Endothelial cell of umbilical vein (primary cell): ENCODE measurements around the gene DTNA. TPM values are rescaled to one million over a fixed set of nuclear protein-coding genes. Genes with fewer than 3 reads are reported as not detected.

Experiments used
- BruUV-seq: library from RNA; stranded (reverse); fragments of 400-500 nt; replicated peaks from 2 replicates; lab custom pipeline; 2021; lab: Mats Ljungman, UMichigan
- CTCF ChIA-PET: fragments of 300-600, 350-600 bp; sonication (Branson Sonifier 250); formaldehyde crosslinking; loops from one replicate; lab custom pipeline; 2021; ENCODE audit warnings: antibody characterized with exemption, inconsistent platforms; lab: Charles Lee
- POLR2A ChIA-PET: fragments of 300-600, 350-600 bp; sonication (Branson Sonifier 250); formaldehyde crosslinking; loops from one replicate; lab custom pipeline; 2021; ENCODE audit warnings: antibody characterized with exemption, inconsistent platforms; lab: Charles Lee
- DNase-seq: peaks from one replicate; pipeline ENCODE4 v3.0.0-alpha.2; 2011; ENCODE audit warnings: low read depth, low spot score
- FAIRE-seq: peaks from 2 replicates; lab custom pipeline; 2011; peaks lifted over from hg19 to GRCh38; lab: Jason Lieb, UNC
- H2AFZ ChIP-seq: 2 replicates; pipeline ENCODE4 v1.6.0; 2012; ENCODE audit warnings: low read depth, low read length, control low read depth, inconsistent platforms
- H3K27ac ChIP-seq: 2 replicates; pipeline ENCODE4 v1.5.1; 2011; ENCODE audit warnings: low read depth, mild to moderate bottlenecking, control low read depth, low read length, moderate library complexity; ENCODE audit not compliant: insufficient read depth
- H3K27me3 ChIP-seq, 2 experiments: 2 replicates each; pipeline versions ENCODE4 v1.6.0 to v1.6.1; 2011; ENCODE audit warnings: low read length in 2 of 2, mixed read lengths in 1 of 2; ENCODE audit not compliant: control insufficient read depth in 2 of 2, insufficient read depth in 2 of 2
- H3K36me3 ChIP-seq, 2 experiments: 2 replicates in 1 of 2; 3 replicates in 1 of 2; pipeline ENCODE4 v1.5.1; 2011; ENCODE audit warnings: low read length in 2 of 2, mild to moderate bottlenecking in 1 of 2, moderate library complexity in 1 of 2; ENCODE audit not compliant: control insufficient read depth in 2 of 2, insufficient read depth in 2 of 2; ENCODE audit errors: extremely low read depth in 1 of 2
- H3K4me1 ChIP-seq: 3 replicates; pipeline ENCODE4 v1.5.1; 2011; ENCODE audit warnings: mild to moderate bottlenecking, low read length; ENCODE audit not compliant: control insufficient read depth, insufficient read depth; ENCODE audit errors: extremely low read depth
- H3K4me2 ChIP-seq: 2 replicates; pipeline ENCODE4 v1.6.1; 2011; ENCODE audit warnings: low read length, control low read depth, mixed read lengths; ENCODE audit not compliant: insufficient read depth
- H3K4me3 ChIP-seq, 3 experiments: fragments of 200-600 bp in 1 of 3; sonication (generic), shearing (Covaris generic) in 1 of 3; replicated peaks in 1 of 3; 2 replicates each; pipeline ENCODE4 v1.5.1; 2011 to 2016; ENCODE audit warnings: control low read depth in 3 of 3, low read length in 3 of 3, mild to moderate bottlenecking in 2 of 3, inconsistent platforms in 1 of 3, low read depth in 1 of 3, moderate library complexity in 1 of 3; ENCODE audit not compliant: insufficient read depth in 1 of 3
- H3K79me2 ChIP-seq: 2 replicates; pipeline ENCODE4 v1.6.0; 2012; ENCODE audit warnings: low read length, inconsistent platforms; ENCODE audit not compliant: control insufficient read depth, insufficient read depth
- H3K9ac ChIP-seq: replicated peaks from 2 replicates; pipeline ENCODE3; 2011; ENCODE audit warnings: low read length, control low read depth; ENCODE audit not compliant: insufficient read depth; ENCODE audit errors: extremely low read depth
- H3K9me1 ChIP-seq: replicated peaks from 3 replicates; pipeline ENCODE4 v1.6.0; 2011; ENCODE audit warnings: mild to moderate bottlenecking, low read length; ENCODE audit not compliant: control insufficient read depth, insufficient read depth; ENCODE audit errors: extremely low read depth
- H3K9me3 ChIP-seq: replicated peaks from 2 replicates; pipeline ENCODE4 v1.5.1; 2012; ENCODE audit warnings: low read length, inconsistent platforms; ENCODE audit not compliant: control insufficient read depth, insufficient read depth
- H4K20me1 ChIP-seq: replicated peaks from 2 replicates; pipeline ENCODE3; 2011; ENCODE audit warnings: mild to moderate bottlenecking, low read length; ENCODE audit not compliant: control insufficient read depth, insufficient read depth; ENCODE audit errors: extremely low read depth
- CTCF ChIP-seq, 2 donors: IDR thresholded peaks; 1 replicate in 1 of 2; 2 replicates in 1 of 2; pipeline ENCODE4 v1.5.1; 2011; ENCODE audit warnings: low read length in 2 of 2, mild to moderate bottlenecking in 2 of 2, moderate library complexity in 2 of 2, control low read depth in 1 of 2, inconsistent platforms in 1 of 2, low read depth in 1 of 2; ENCODE audit not compliant: insufficient read depth in 1 of 2; ENCODE audit errors: extremely low read depth in 1 of 2
- EZH2 ChIP-seq: IDR thresholded peaks from 2 replicates; pipeline ENCODE4 v1.6.1; 2012; ENCODE audit warnings: borderline replicate concordance, low read depth, mild to moderate bottlenecking, moderate library complexity, low read length, inconsistent platforms; ENCODE audit not compliant: severe bottlenecking
- FOS ChIP-seq: IDR thresholded peaks from 2 replicates; pipeline ENCODE4 v1.6.1; 2011; ENCODE audit warnings: mild to moderate bottlenecking, low read length, moderate library complexity, borderline replicate concordance; ENCODE audit not compliant: insufficient read depth
- GATA2 ChIP-seq: IDR thresholded peaks from 2 replicates; pipeline ENCODE4 v1.7.0; 2011; ENCODE audit warnings: low read depth, mild to moderate bottlenecking, moderate library complexity, mixed read lengths, low read length; ENCODE audit not compliant: insufficient read length, insufficient read depth
- JUN ChIP-seq: IDR thresholded peaks from 2 replicates; pipeline ENCODE4 v1.6.1; 2011; ENCODE audit warnings: borderline replicate concordance, low read depth; ENCODE audit not compliant: insufficient read length, insufficient read depth
- MAX ChIP-seq: IDR thresholded peaks from 2 replicates; pipeline ENCODE4 v1.6.1; 2011; ENCODE audit not compliant: insufficient read depth, insufficient read length
- MYC ChIP-seq: IDR thresholded peaks from one replicate; pipeline ENCODE4 v1.6.1; 2011; ENCODE audit warnings: mild to moderate bottlenecking, low read depth, low read length
- POLR2A ChIP-seq: IDR thresholded peaks from 2 replicates; pipeline ENCODE4 v1.6.1; 2012; ENCODE audit warnings: low read depth, mild to moderate bottlenecking, control low read depth, low read length
- POLR2AphosphoS5 ChIP-seq: IDR thresholded peaks from 2 replicates; pipeline ENCODE4 v1.6.1; 2012; ENCODE audit warnings: low read depth, mild to moderate bottlenecking, control low read depth, low read length, moderate library complexity; ENCODE audit not compliant: insufficient read depth
- dilution Hi-C: fragments of 300-500 bp; cut with MboI; formaldehyde crosslinking; loops from one replicate; pipeline ENCODE4 v1.15.0; 2019; ENCODE audit warnings: low sequenced_read_pairs; ENCODE audit not compliant: extremely low pct_ligation_motif_present
- intact Hi-C: fragments of 100-400 bp; cut with micrococcal nuclease; formaldehyde crosslinking; loops from one replicate; pipeline ENCODE4 v1.10.0; 2022
- polyA plus RNA-seq, 4 experiments: library from polyadenylated mRNA; depleted of rRNA in 3 of 4; stranded (reverse) in 3 of 4; unstranded in 1 of 4; fragments of >200 nt; gene quantifications; 2 replicates each; pipeline versions ENCODE4 v1.2.1 to v1.2.3, GENCODE V29; 2011 to 2012; ENCODE audit warnings: missing spikeins in 1 of 4
- total RNA-seq: library from RNA; stranded (reverse); gene quantifications from 2 replicates; pipeline ENCODE4 v1.2.3, GENCODE V29; 2021

DTNA gene
- total and polyA plus RNA-seq, 2 donors (not counting 3 experiments of a cell fraction or from before 2014, with no cell fraction given) = 6.6 to 15.3 TPM

- POLR2A ChIA-PET = no interaction called here
- Histone ChIP-seq H2AFZ (no peak overlapping the region), H3K79me2 (no peaks in the 10 kb centered on the region), H3K27me3 (no peaks in the 10 kb centered on the region), H3K4me2 (no peak overlapping the region), H3K9me3 (no peaks in the 10 kb centered on the region), H3K4me1 (no peaks in the 10 kb centered on the region), H3K9me1 (peaks cover 2% of the 10 kb centered on the region), H3K27ac (no peak overlapping the region), H3K36me3 (no peaks in the 10 kb centered on the region), H4K20me1 (no peaks in the 10 kb centered on the region), H3K9ac (no peak overlapping the region), H3K4me3 (no peak overlapping the region)
- intact Hi-C loops = no loop called here
- FAIRE-seq (no peak), DNase-seq (no peak)
- TF ChIP-seq EZH2 (no peak), FOS (no peak), POLR2A (no peak), CTCF (IDR thresholded peaks at IDR 0.05; ENCODE audit: extremely low read depth in 1 of 2, insufficient read depth in 1 of 2, low read depth in 1 of 2, low read length in 2 of 2) (no peak), MAX (no peak), POLR2AphosphoS5 (no peak), MYC (no peak), GATA2 (no peak), JUN (no peak)
- BruUV-seq = no TSS peak
- dilution Hi-C loops = no loop called here
- CTCF ChIA-PET = interaction anchor here (1.6 kb wide), 1 partner anchor 9 kb away, joined by 4 read pairs; no protein-coding TSS in a partner anchor
Measured at GRCh38 chr18:34794348-34794747, 84.2 kb downstream of the DTNA start.
